HEK293 (cell line): ENCODE measurements around the gene CDC42BPA.

Source experiments
- CTCF ChIP-seq: fragments of 450-650 bp; formaldehyde crosslinking; IDR thresholded peaks from 2 replicates; pipeline ENCODE4 v1.5.1; 2016; ENCODE audit warnings: missing biosample characterization, missing genetic modification characterization
- SETDB1 ChIP-seq: IDR thresholded peaks from one replicate; pipeline ENCODE4 v1.6.1; 2017; ENCODE audit warnings: mild to moderate bottlenecking, low read length, moderate library complexity, mixed read lengths; ENCODE audit not compliant: insufficient read length
- ZBTB44 ChIP-seq: fragments of 450-650 bp; IDR thresholded peaks from 2 replicates; pipeline ENCODE4 v1.5.1; 2018; ENCODE audit warnings: missing biosample characterization, mild to moderate bottlenecking, missing genetic modification characterization
- TF ChIP-seq, protein P1 (sequence below): fragments of 450-650 bp; formaldehyde crosslinking; IDR thresholded peaks from 2 replicates; pipeline ENCODE4 v1.5.1; 2017; ENCODE audit warnings: missing biosample characterization, mild to moderate bottlenecking, missing genetic modification characterization, moderate library complexity

GRCh38 chr1:227102056-227102455 lies 216.2 kb downstream of the CDC42BPA start:
- TF ChIP-seq, protein P1, sequence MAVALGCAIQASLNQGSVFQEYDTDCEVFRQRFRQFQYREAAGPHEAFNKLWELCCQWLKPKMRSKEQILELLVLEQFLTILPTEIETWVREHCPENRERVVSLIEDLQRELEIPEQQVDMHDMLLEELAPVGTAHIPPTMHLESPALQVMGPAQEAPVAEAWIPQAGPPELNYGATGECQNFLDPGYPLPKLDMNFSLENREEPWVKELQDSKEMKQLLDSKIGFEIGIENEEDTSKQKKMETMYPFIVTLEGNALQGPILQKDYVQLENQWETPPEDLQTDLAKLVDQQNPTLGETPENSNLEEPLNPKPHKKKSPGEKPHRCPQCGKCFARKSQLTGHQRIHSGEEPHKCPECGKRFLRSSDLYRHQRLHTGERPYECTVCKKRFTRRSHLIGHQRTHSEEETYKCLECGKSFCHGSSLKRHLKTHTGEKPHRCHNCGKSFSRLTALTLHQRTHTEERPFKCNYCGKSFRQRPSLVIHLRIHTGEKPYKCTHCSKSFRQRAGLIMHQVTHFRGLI (tag by site-specific recombination): no peak
- TF ChIP-seq ZBTB44 (tag by site-specific recombination) (no peak), CTCF (tag by site-specific recombination) (no peak), SETDB1 (no peak)
